ENCODE measurements around the gene ZP4. TPM values are rescaled to one million over a fixed set of nuclear protein-coding genes. Genes with fewer than 3 reads are reported as not detected.

The ZP4 gene, protein sequence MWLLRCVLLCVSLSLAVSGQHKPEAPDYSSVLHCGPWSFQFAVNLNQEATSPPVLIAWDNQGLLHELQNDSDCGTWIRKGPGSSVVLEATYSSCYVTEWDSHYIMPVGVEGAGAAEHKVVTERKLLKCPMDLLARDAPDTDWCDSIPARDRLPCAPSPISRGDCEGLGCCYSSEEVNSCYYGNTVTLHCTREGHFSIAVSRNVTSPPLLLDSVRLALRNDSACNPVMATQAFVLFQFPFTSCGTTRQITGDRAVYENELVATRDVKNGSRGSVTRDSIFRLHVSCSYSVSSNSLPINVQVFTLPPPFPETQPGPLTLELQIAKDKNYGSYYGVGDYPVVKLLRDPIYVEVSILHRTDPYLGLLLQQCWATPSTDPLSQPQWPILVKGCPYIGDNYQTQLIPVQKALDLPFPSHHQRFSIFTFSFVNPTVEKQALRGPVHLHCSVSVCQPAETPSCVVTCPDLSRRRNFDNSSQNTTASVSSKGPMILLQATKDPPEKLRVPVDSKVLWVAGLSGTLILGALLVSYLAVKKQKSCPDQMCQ
- total RNA-seq (2022; extraction: Qiagen RNA extraction; ENCODE audit: low read depth) = not detected in 5 replicates

DNA sequence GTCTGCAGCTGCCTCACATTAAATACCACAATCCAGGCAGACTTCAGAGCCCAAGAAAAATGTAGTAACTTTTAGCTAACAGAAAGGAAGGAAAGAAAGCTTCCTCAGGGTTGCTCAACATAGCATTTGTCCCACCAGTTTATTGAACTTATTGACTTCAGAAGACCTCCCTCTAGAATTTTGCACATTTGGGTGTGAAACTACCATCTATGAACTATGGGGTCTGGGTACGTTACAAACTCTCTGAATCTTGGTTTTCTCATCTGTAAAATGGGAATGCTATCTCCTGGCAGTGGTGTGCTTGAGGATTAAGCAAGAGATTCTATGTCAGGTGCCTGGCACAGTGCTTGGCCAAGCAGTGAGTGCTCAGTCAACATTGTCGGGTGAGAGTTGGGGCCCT lies at the start of gene ZP4:
Gene ZP4, minus strand, starts transcription at position 101 of the 400 bp plus-strand sequence. CDS start 287 bp downstream, outside the sequence.

All from A549 treated with ZK216348 at 1 μM for 4 hours (cell line).